ENCODE results near the gene ITGAX.
A peak's percentile ranks its signal among the peaks of the same experiment; 100 is the strongest.

DNA sequence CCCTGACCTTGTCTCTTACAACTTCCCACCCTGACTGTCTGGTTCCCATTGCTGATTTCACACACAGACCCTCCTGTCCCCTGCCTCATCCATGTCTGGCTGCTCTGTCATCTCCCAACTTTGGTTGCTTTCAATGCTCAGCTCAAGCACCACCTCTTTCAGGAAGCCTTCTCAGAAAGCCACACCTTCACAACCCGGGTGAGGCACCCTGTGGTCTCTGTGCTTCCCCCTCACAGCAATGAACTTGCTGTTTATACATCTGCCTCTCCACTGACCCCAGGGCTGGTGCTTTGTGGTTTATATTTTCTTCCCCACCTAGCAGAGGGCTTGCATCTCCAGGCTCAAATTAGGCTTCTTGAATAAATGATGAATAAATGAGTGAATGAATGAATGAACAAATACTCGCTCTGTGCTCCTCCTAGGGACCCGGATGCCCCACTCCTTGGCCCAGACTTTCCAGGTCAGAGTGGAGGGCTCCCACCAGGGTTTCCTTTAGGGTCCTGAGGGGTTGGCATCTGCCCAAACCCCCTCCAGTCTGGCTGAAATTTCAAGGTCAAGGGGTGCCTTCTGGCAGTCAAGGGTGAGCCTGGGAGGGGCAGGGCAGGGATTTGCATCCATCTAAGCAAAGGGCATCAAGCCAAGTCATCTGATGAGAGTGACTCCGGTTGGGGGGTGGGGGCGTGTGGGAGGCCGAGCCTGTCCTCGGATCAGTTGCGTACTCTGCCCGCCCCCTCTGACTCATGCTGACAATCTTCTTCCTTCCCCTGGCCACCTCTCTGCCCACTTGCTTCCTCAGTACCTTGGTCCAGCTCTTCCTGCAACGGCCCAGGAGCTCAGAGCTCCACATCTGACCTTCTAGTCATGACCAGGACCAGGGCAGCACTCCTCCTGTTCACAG lies at the start of gene ITGAX:
- TF ChIP-seq, protein P1, sequence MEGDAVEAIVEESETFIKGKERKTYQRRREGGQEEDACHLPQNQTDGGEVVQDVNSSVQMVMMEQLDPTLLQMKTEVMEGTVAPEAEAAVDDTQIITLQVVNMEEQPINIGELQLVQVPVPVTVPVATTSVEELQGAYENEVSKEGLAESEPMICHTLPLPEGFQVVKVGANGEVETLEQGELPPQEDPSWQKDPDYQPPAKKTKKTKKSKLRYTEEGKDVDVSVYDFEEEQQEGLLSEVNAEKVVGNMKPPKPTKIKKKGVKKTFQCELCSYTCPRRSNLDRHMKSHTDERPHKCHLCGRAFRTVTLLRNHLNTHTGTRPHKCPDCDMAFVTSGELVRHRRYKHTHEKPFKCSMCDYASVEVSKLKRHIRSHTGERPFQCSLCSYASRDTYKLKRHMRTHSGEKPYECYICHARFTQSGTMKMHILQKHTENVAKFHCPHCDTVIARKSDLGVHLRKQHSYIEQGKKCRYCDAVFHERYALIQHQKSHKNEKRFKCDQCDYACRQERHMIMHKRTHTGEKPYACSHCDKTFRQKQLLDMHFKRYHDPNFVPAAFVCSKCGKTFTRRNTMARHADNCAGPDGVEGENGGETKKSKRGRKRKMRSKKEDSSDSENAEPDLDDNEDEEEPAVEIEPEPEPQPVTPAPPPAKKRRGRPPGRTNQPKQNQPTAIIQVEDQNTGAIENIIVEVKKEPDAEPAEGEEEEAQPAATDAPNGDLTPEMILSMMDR (IDR thresholded peaks at IDR 0.05), result no peak
- TF ChIP-seq POLR2A (IDR thresholded peaks at IDR 0.05), result peak in 1 of 2 donors; percentile 23
- TF ChIP-seq EP300 (IDR thresholded peaks at IDR 0.05), result no peak

Measured in tibial nerve (tissue), 4 donors.